Thyroid gland (tissue), 4 donors: ENCODE measurements around the gene LDB2. TPM values are rescaled to one million over a fixed set of nuclear protein-coding genes. Genes with fewer than 3 reads are reported as not detected.

Source experiments
- DNase-seq, 2 donors: peaks; one replicate each; pipeline ENCODE4 v3.0.0-alpha.2; 2019
- H3K27ac ChIP-seq, 3 donors: fragments of 200-600 bp; sonication (generic); 1 replicate in 2 of 3; 2 replicates in 1 of 3; pipeline ENCODE4 v1.5.1; 2016 to 2019; ENCODE audit warnings: mild to moderate bottlenecking in 1 of 3, moderate library complexity in 1 of 3
- H3K27me3 ChIP-seq: fragments of 200-600 bp; sonication (generic); one replicate; pipeline ENCODE4 v1.5.1; 2019
- H3K36me3 ChIP-seq, 2 donors: fragments of 200-600 bp; sonication (generic); one replicate each; pipeline ENCODE4 v1.5.1; 2016 to 2019
- H3K4me1 ChIP-seq, 2 donors: fragments of 200-600 bp; sonication (generic); one replicate each; pipeline ENCODE4 v1.5.1; 2017 to 2019
- H3K4me3 ChIP-seq, 3 donors: fragments of 200-600 bp; sonication (generic); replicated peaks in 1 of 3; 1 replicate in 2 of 3; 2 replicates in 1 of 3; pipeline ENCODE4 v1.5.1; 2016; ENCODE audit warnings: mild to moderate bottlenecking in 1 of 3
- H3K9me3 ChIP-seq: fragments of 200-600 bp; sonication (generic); one replicate; pipeline ENCODE4 v1.5.1; 2017
- CTCF ChIP-seq, 6 experiments: fragments of 200-600 bp in 3 of 6; fragments of 450-650 bp in 3 of 6; sonication (generic) in 3 of 6; IDR thresholded peaks; one replicate each; pipeline ENCODE4 v1.5.1; 2016 to 2019; ENCODE audit warnings: antibody characterized with exemption in 6 of 6, mild to moderate bottlenecking in 2 of 6, inconsistent platforms in 1 of 6, moderate library complexity in 1 of 6
- POLR2A ChIP-seq, 2 donors: fragments of 450-650 bp; IDR thresholded peaks; one replicate each; pipeline ENCODE4 v1.6.1; 2017; ENCODE audit warnings: antibody characterized with exemption in 2 of 2, mild to moderate bottlenecking in 2 of 2, moderate library complexity in 1 of 2
- WGBS, 2 donors: methylation state at CpG; one replicate each; pipeline ENCODE4 v1.1.5; 2017; 5-methylcytosine and 5-hydroxymethylcytosine counted together
- intact Hi-C: fragments of 100-400 bp; cut with DNase I; formaldehyde crosslinking; loops from one replicate; pipeline ENCODE4 v1.15.1; 2023
- total RNA-seq, 4 donors: library from RNA; depleted of rRNA; stranded (reverse); fragments of >200 nt; gene quantifications; one replicate each; pipeline ENCODE4 v1.2.3, GENCODE V29; 2016

The LDB2 gene
- total RNA-seq, 4 donors from 2014 or later: 19.9 to 71.5 (median 41.1) TPM

GRCh38 chr4:16726368-16727050 is 171.9 kb downstream of the LDB2 start:
- Histone ChIP-seq H3K27ac (no peak overlapping the region), H3K27me3 (no peaks in the 10 kb centered on the region), H3K9me3 (no peaks in the 10 kb centered on the region), H3K4me3 (no peak overlapping the region), H3K4me1 (peaks cover 0 to 4% of the 10 kb centered on the region in 2 donors), H3K36me3 (no peaks in the 10 kb centered on the region)
- intact Hi-C loops: no loop called here
- WGBS, 2 donors: 95 to 96% methylated on average over 8 of the region's 8 CpGs
- DNase-seq: no peak
- TF ChIP-seq CTCF (IDR thresholded peaks at IDR 0.05) (no peak), POLR2A (IDR thresholded peaks at IDR 0.05) (no peak)

- Histone ChIP-seq H3K27me3 (no peaks in the 10 kb centered on the region), H3K9me3 (no peaks in the 10 kb centered on the region), H3K4me1 (peaks cover 0 to 4% of the 10 kb centered on the region in 2 donors), H3K4me3 (no peak overlapping the region), H3K27ac (no peak overlapping the region), H3K36me3 (no peaks in the 10 kb centered on the region)
- WGBS, 2 donors: 88 to 90% methylated on average over 6 of the region's 6 CpGs
- DNase-seq: no peak
- intact Hi-C loops: no loop called here
- TF ChIP-seq CTCF (IDR thresholded peaks at IDR 0.05) (no peak), POLR2A (IDR thresholded peaks at IDR 0.05) (no peak)
Measured at GRCh38 chr4:16725252-16725651, 173.2 kb downstream of the LDB2 start.

GRCh38 chr4:16722416-16722815 is 176.0 kb downstream of the LDB2 start:
- intact Hi-C loops: no loop called here
- H3K9me3 ChIP-seq: no peaks in the 10 kb centered on the region
- no peak for DNase-seq
- TF ChIP-seq CTCF (IDR thresholded peaks at IDR 0.05) (no peak), POLR2A (IDR thresholded peaks at IDR 0.05) (no peak)
- H3K27me3 ChIP-seq: no peaks in the 10 kb centered on the region
- H3K4me1 ChIP-seq: no peaks in the 10 kb centered on the region
- H3K4me3 ChIP-seq: no peak overlapping the region
- 79 to 97% methylated on average over 3 of the region's 3 CpGs for WGBS, 2 donors
- H3K36me3 ChIP-seq: no peaks in the 10 kb centered on the region
- H3K27ac ChIP-seq: no peak overlapping the region

GRCh38 chr4:16721613-16722291 is 176.7 kb downstream of the LDB2 start:
- no peak overlapping the region for H3K27ac ChIP-seq
- intact Hi-C loops: no loop called here
- DNase-seq: no peak

More at GRCh38 chr4:16721613-16722291, 176.7 kb downstream of the LDB2 start:
- no peaks in the 10 kb centered on the region for H3K36me3 ChIP-seq
- no peaks in the 10 kb centered on the region for H3K9me3 ChIP-seq
- H3K4me1 ChIP-seq: no peaks in the 10 kb centered on the region
- no peaks in the 10 kb centered on the region for H3K27me3 ChIP-seq
- 71 to 74% methylated on average over 4 of the region's 4 CpGs for WGBS, 2 donors
- TF ChIP-seq POLR2A (IDR thresholded peaks at IDR 0.05) (no peak), CTCF (IDR thresholded peaks at IDR 0.05) (no peak)
- no peak overlapping the region for H3K4me3 ChIP-seq
